ENCODE results near the gene KLF14. TPM values are rescaled to one million over a fixed set of nuclear protein-coding genes. Genes with fewer than 3 reads are reported as not detected.
"Not testable (repeated sequence)": the region's sequence is repeated elsewhere in the genome, so short reads cannot be mapped to it uniquely, and the experiment has no call there.

KLF14 gene
- total RNA-seq, 1 donor from 2014 or later: not detected

- peak in 1 of 2 donors; percentile 21 for DNase-seq (ENCODE audit: low spot score in 2 of 2)
- FAIRE-seq: no peak
Measured at GRCh38 chr7:130721486-130722277, 12.3 kb downstream of the KLF14 start.

DNA sequence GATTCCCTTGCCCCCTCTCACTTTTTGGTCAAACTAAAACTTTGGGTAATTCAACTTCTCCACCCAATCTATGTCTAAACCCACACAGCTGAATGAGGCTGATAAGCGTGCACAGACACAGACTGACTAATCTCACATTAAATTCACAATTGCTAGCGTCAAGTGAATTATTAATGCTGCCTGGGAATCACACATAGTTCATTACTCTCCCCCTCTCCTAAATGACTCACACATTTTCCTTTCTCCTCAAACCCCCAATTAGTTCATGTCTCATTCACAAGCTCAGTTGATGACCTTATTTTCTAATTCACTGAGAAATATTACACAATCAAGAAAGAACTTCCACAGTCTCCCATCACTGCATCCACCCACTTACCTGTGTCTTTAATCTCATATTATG, 14.5 kb downstream of the KLF14 start:
- no peak for FAIRE-seq
- DNase-seq (ENCODE audit: low spot score in 2 of 2): no peak

DNA sequence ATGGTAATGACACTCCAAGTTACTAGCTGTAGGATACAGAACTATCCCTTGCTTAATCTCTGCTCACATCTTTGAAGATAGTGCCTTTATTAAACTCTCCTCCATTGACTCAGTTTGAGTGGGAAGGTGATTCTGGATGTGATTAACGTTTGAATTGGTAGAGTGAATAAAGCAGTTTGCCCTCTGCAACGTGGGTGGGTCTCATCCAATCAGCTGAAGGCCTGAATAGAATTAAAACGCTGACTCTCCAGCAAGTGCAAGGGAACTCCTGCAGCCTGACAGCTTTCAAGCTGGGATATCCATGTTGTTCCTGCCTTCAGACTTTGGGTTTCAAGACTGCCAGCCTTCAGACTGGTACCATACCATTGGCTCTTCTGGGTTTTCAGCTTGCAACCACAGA, 21.6 kb downstream of the KLF14 start:
- FAIRE-seq: no peak
- no peak for DNase-seq (ENCODE audit: low spot score in 2 of 2)

- FAIRE-seq (no peak), DNase-seq (ENCODE audit: low spot score in 2 of 2) (no peak)
Measured at GRCh38 chr7:130708766-130709165, 25.2 kb downstream of the KLF14 start.

DNA sequence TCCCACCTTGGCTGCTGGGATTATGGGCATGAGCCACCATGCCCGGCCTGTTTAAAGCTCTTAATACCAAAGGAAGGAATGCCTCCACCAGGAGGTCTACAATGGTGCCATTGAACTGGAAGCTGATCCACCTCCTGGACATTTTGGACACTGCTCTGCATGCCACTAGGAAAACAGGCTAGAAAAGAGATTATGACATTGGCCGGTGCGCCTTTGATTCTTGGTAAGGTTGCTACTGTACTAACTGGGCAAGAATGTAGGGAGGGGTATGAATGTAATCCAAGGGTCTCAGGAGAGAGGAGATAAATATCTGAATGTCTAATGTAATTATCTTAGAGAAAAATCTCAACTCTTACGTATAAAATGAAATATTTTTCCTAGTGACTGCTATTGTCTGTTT, 26.0 kb downstream of the KLF14 start:
- DNase-seq (ENCODE audit: low spot score in 2 of 2): no peak
- FAIRE-seq: no peak

GRCh38 chr7:130703851-130704250, 30.2 kb downstream of the KLF14 start:
- FAIRE-seq (no peak), DNase-seq (ENCODE audit: low spot score in 2 of 2) (no peak)

- FAIRE-seq: peak; percentile 76
- no peak for DNase-seq (ENCODE audit: low spot score in 2 of 2)
Measured at GRCh38 chr7:130701650-130702049, 32.4 kb downstream of the KLF14 start.

DNA sequence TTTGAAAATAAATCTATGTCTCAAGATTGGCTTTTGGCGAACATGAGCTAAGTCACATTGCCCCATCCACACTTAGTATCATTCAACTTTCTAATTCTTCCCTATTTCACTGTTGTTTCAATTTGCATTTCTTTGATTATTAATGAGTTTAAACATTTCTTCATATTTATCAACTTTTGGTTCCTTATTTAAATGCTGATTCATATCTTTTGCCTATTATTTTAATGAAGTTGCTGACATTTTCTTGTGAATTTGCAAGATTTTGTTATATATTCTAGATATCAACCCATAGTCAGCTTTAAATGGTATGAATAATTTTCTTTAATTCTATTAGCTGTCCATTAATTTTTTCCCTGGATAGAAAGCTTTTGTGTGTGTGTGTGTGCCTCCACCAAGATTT, 33.2 kb downstream of the KLF14 start:
- FAIRE-seq: no peak

GRCh38 chr7:130699686-130700085, 34.3 kb downstream of the KLF14 start:
- FAIRE-seq: no peak
- DNase-seq (ENCODE audit: low spot score in 2 of 2): no peak

More for the DNA sequence above, 33.2 kb downstream of the KLF14 start:
- no peak for DNase-seq (ENCODE audit: low spot score in 2 of 2)

GRCh38 chr7:130697820-130698219, 36.2 kb downstream of the KLF14 start:
- no peak for FAIRE-seq
- DNase-seq (ENCODE audit: low spot score in 2 of 2): no peak

DNA sequence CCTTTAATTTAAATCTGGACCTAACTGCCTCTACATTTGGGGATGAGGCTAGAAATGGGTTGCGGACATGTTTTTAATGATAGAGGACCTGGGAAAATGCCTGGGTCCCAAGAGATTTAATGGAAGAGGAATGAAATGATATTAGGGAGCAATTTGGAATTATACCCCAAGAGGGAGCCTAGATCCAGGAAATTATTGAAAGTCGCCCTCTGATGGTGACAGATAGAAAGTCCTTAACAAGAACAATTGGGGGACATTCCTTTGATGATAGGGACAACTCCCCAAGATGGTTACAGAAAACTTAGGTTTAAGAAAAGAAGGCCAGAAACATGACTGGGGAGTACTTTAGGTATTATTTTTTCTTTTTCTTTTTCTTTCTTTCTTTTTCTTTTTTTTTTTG, 38.2 kb downstream of the KLF14 start:
- FAIRE-seq (no peak), DNase-seq (ENCODE audit: low spot score in 2 of 2) (peak in 1 of 2 donors; percentile 10)

DNA sequence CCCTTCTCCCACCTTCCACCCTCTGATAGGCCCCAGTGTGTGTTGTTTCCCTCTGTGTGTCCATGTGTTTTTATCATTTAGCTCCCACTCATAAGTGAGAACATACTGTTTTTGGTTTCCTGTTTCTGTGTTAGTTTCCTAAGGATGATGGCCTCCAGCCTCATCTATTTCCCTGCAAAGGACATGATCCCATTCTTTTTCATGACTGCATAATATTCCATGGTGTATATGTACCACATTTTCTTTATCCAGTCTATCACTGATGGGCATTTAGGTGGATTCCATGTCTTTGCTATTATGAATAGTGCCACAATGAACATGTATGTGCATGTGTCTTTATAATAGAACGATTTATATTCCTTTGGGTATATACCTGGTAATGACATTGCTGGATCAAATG, 41.6 kb downstream of the KLF14 start:
- not testable (repeated sequence) for FAIRE-seq; DNase-seq (ENCODE audit: low spot score in 2 of 2)

- no peak for FAIRE-seq
- no peak for DNase-seq (ENCODE audit: low spot score in 2 of 2)
Measured at GRCh38 chr7:130689683-130690082, 44.3 kb downstream of the KLF14 start.

GRCh38 chr7:130683026-130683425, 51.0 kb downstream of the KLF14 start:
- DNase-seq (ENCODE audit: low spot score in 2 of 2): no peak
- FAIRE-seq: no peak

Other genes with a start within 250 kb of the KLF14 start
- gene MEST, start 242.1 kb downstream of the KLF14 start, total RNA-seq: 65.6 TPM
- 59.5 TPM for gene COPG2, start 65.5 kb downstream of the KLF14 start, total RNA-seq
- under 0.01 TPM for gene TSGA13, start 47.7 kb downstream of the KLF14 start, total RNA-seq

Measured in frontal cortex (tissue), 4 donors.